Liver (tissue), 9 donors: ENCODE measurements around the gene RASGRP3. TPM values are rescaled to one million over a fixed set of nuclear protein-coding genes. Genes with fewer than 3 reads are reported as not detected.

Experiments used
- DNase-seq: peaks from one replicate; pipeline ENCODE4 v3.0.0-alpha.2; 2017; ENCODE audit warnings: low spot score
- H3K27ac ChIP-seq, 2 donors: one replicate each; pipeline ENCODE4 v1.7.0; 2013; ENCODE audit warnings: inconsistent platforms in 2 of 2, low read length in 2 of 2, control low read depth in 1 of 2, low read depth in 1 of 2, mild to moderate bottlenecking in 1 of 2
- H3K27me3 ChIP-seq, 4 donors: one replicate each; pipeline versions ENCODE4 v1.6.1 to v1.7.0; 2013; ENCODE audit warnings: low read length in 3 of 4, inconsistent platforms in 1 of 4, mild to moderate bottlenecking in 1 of 4, moderate library complexity in 1 of 4; ENCODE audit not compliant: control insufficient read depth in 4 of 4, insufficient read depth in 4 of 4
- H3K36me3 ChIP-seq, 4 donors: one replicate each; pipeline versions ENCODE4 v1.6.1 to v1.7.0; 2013; ENCODE audit warnings: low read length in 3 of 4, mild to moderate bottlenecking in 3 of 4, low read depth in 1 of 4, moderate library complexity in 1 of 4; ENCODE audit not compliant: control insufficient read depth in 4 of 4, insufficient read depth in 3 of 4
- H3K4me1 ChIP-seq, 4 donors: one replicate each; pipeline versions ENCODE4 v1.6.1 to v1.7.0; 2013; ENCODE audit warnings: low read length in 3 of 4, mild to moderate bottlenecking in 3 of 4, moderate library complexity in 1 of 4; ENCODE audit not compliant: control insufficient read depth in 4 of 4, insufficient read depth in 4 of 4
- H3K4me3 ChIP-seq, 3 donors: one replicate each; pipeline versions ENCODE4 v1.6.1 to v1.7.0; 2013; ENCODE audit warnings: low read length in 3 of 3, control low read depth in 1 of 3, low read depth in 1 of 3, mild to moderate bottlenecking in 1 of 3
- H3K9ac ChIP-seq, 2 donors: one replicate each; pipeline ENCODE4 v1.7.0; 2013; ENCODE audit warnings: low read length in 2 of 2, mild to moderate bottlenecking in 2 of 2, moderate library complexity in 2 of 2, control low read depth in 1 of 2, low read depth in 1 of 2
- H3K9me3 ChIP-seq, 4 donors: one replicate each; pipeline versions ENCODE4 v1.6.1 to v1.7.0; 2013; ENCODE audit warnings: low read length in 3 of 4; ENCODE audit not compliant: control insufficient read depth in 4 of 4
- ATF3 ChIP-seq: IDR thresholded peaks from 2 replicates; pipeline ENCODE4 v1.6.1; 2016; ENCODE audit warnings: antibody characterized with exemption
- CTCF ChIP-seq: fragments of 150-350 bp; IDR thresholded peaks from 2 replicates; pipeline ENCODE4 v1.5.1; 2017; ENCODE audit warnings: improper control_type of control experiment, low read depth, low read length; ENCODE audit not compliant: missing input control
- EGR1 ChIP-seq, 2 donors: IDR thresholded peaks; 2 replicates each; pipeline ENCODE4 v1.6.1; 2016 to 2018; ENCODE audit warnings: antibody characterized with exemption in 2 of 2, low read depth in 2 of 2
- FOXA1 ChIP-seq: IDR thresholded peaks from 2 replicates; pipeline ENCODE4 v1.6.1; 2016; ENCODE audit warnings: antibody characterized with exemption
- FOXA2 ChIP-seq: IDR thresholded peaks from 2 replicates; pipeline ENCODE4 v1.6.1; 2016; ENCODE audit warnings: antibody characterized with exemption
- GABPA ChIP-seq, 2 donors: IDR thresholded peaks in 1 of 2; conservative IDR thresholded peaks in 1 of 2; 2 replicates each; pipeline ENCODE4 v1.6.1; 2016; ENCODE audit warnings: antibody characterized with exemption in 2 of 2, mild to moderate bottlenecking in 1 of 2, moderate library complexity in 1 of 2
- HNF4A ChIP-seq, 2 donors: conservative IDR thresholded peaks; 2 replicates each; pipeline ENCODE4 v1.6.1; 2016; ENCODE audit warnings: antibody characterized with exemption in 2 of 2, mild to moderate bottlenecking in 2 of 2
- HNF4G ChIP-seq: IDR thresholded peaks from 2 replicates; pipeline ENCODE4 v1.6.1; 2016; ENCODE audit warnings: antibody characterized with exemption
- JUND ChIP-seq, 2 donors: IDR thresholded peaks; 2 replicates each; pipeline ENCODE4 v1.6.1; 2016; ENCODE audit warnings: antibody characterized with exemption in 2 of 2
- MAX ChIP-seq: IDR thresholded peaks from 2 replicates; pipeline ENCODE4 v1.6.1; 2016; ENCODE audit warnings: antibody characterized with exemption
- NR2F2 ChIP-seq: IDR thresholded peaks from 2 replicates; pipeline ENCODE4 v1.6.1; 2016; ENCODE audit warnings: antibody characterized with exemption
- RAD21 ChIP-seq, 2 donors: IDR thresholded peaks; 2 replicates each; pipeline ENCODE4 v1.6.1; 2016; ENCODE audit warnings: antibody characterized with exemption in 2 of 2, mild to moderate bottlenecking in 2 of 2
- REST ChIP-seq: IDR thresholded peaks from 2 replicates; pipeline ENCODE4 v1.6.1; 2016; ENCODE audit warnings: antibody characterized with exemption, mild to moderate bottlenecking
- RXRA ChIP-seq, 2 donors: IDR thresholded peaks; 2 replicates each; pipeline ENCODE4 v1.6.1; 2017 to 2018; ENCODE audit warnings: antibody characterized with exemption in 2 of 2, mild to moderate bottlenecking in 1 of 2
- SP1 ChIP-seq: IDR thresholded peaks from 2 replicates; pipeline ENCODE4 v1.6.1; 2018; ENCODE audit warnings: antibody characterized with exemption, mild to moderate bottlenecking
- TAF1 ChIP-seq: conservative IDR thresholded peaks from 2 replicates; pipeline ENCODE4 v1.6.1; 2016; ENCODE audit warnings: antibody characterized with exemption, mild to moderate bottlenecking
- YY1 ChIP-seq: IDR thresholded peaks from 2 replicates; pipeline ENCODE4 v1.6.1; 2016; ENCODE audit warnings: antibody characterized with exemption, mild to moderate bottlenecking
- ZBTB33 ChIP-seq: IDR thresholded peaks from 2 replicates; pipeline ENCODE4 v1.6.1; 2016; ENCODE audit warnings: antibody characterized with exemption
- WGBS: extraction: QIAGEN DNeasy Blood & Tissue Kit; methylation state at CpG from one replicate; pipeline ENCODE4 v1.1.7; 2013; 5-methylcytosine and 5-hydroxymethylcytosine counted together
- polyA plus RNA-seq, 2 donors: library from polyadenylated mRNA; stranded (reverse) in 1 of 2; unstranded in 1 of 2; fragments of 200-250 nt in 1 of 2; fragments of >200 nt in 1 of 2; fragmentation: Nextera tagmentation in 1 of 2; extraction: Ambion mirVana in 1 of 2; gene quantifications; one replicate each; pipeline versions ENCODE4 v1.2.1 to v1.2.3, GENCODE V29; 2013 to 2015
- total RNA-seq, 2 donors: library from RNA; depleted of rRNA; stranded (reverse); fragments of >200 nt; gene quantifications; one replicate each; pipeline ENCODE4 v1.2.3, GENCODE V29; 2014
- donor health status: healthy.
- donor health status: healthy.
- donor health status: healthy.
- donor health status: healthy.
- donor health status: healthy.

The RASGRP3 gene
- total and polyA plus RNA-seq, 4 donors = 1.8 to 9.9 (median 7.0) TPM

GRCh38 chr2:33541243-33541642, 64.8 kb downstream of the RASGRP3 start:
- DNase-seq = no peak
- Histone ChIP-seq H3K27me3 (no peaks in the 10 kb centered on the region), H3K27ac (no peak overlapping the region), H3K36me3 (peaks cover 0 to 2% (median 1%) of the 10 kb centered on the region in 4 donors), H3K4me3 (no peak overlapping the region), H3K4me1 (no peaks in the 10 kb centered on the region), H3K9me3 (no peaks in the 10 kb centered on the region), H3K9ac (no peak overlapping the region)
- 91% methylated on average over 4 of the region's 4 CpGs for WGBS
- TF ChIP-seq FOXA2 (no peak), EGR1 (IDR thresholded peaks at IDR 0.05; ENCODE audit: low read depth in 2 of 2) (no peak), NR2F2 (no peak)

GRCh38 chr2:33550206-33550605, 73.8 kb downstream of the RASGRP3 start:
- Histone ChIP-seq H3K9me3 (no peaks in the 10 kb centered on the region), H3K27ac (no peak overlapping the region), H3K4me1 (peaks cover 0 to 8% (median 2%) of the 10 kb centered on the region in 4 donors), H3K36me3 (no peaks in the 10 kb centered on the region), H3K4me3 (no peak overlapping the region), H3K9ac (no peak overlapping the region), H3K27me3 (no peaks in the 10 kb centered on the region)
- TF ChIP-seq YY1 (no peak), HNF4A (conservative IDR thresholded peaks at IDR 0.05) (no peak), JUND (IDR thresholded peaks at IDR 0.05) (no peak), GABPA (IDR thresholded peaks at IDR 0.05 in 1 of 2, conservative IDR thresholded peaks at IDR 0.05 in 1 of 2) (no peak), EGR1 (IDR thresholded peaks at IDR 0.05; ENCODE audit: low read depth in 2 of 2) (no peak), CTCF (no peak), MAX (no peak), NR2F2 (no peak), TAF1 (no peak), ZBTB33 (no peak), REST (no peak), RXRA (IDR thresholded peaks at IDR 0.05) (no peak), RAD21 (IDR thresholded peaks at IDR 0.05) (no peak), FOXA1 (no peak), ATF3 (no peak), SP1 (no peak), HNF4G (no peak), FOXA2 (no peak)
- no peak for DNase-seq
- 45% methylated on average over 3 of the region's 3 CpGs for WGBS
